HG03571 (cell line): ENCODE data around the gene GRK1.
"Not testable (repeated sequence)": the region's sequence is repeated elsewhere in the genome, so short reads cannot be mapped to it uniquely, and the experiment has no call there.

Source experiments
- ATAC-seq: cut with Tn5 transposase; IDR thresholded peaks from one replicate; pipeline ENCODE4 v1.9.1; 2021; ENCODE audit not compliant: unreplicated experiment

The GRK1 gene

DNA sequence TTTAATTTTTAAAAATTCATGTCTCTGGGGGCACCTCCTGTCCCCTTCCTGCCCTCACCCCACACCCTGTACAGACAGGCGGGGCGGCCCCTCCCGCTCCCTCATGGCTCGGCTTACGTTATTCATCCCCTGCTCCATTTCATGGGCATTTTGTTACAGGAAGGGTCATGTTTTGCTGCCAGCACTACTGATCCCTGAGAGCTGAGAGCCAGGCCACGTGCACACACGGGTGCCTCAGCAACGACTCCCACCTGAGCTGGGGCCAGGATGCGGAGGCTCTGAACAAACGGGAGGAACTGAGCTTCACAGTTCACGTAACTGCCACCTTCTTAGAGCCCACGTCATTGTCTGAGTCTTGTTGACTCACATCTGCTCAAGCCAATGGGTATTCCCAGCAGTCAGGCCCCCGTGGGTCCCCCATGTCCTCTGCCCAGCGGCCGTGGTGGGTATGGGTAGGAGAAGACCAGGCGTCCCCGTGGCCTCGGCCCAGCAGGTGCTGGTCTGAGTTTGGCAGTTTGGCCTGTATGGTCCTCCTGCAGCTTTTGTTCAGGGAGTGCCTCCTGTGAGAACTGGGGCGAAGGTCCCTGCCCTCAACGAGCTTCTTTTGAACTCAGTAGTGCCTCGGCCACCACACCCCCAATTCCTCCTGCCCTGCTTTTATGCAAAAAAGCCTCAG lies 75.6 kb downstream of the GRK1 start:
- no peak for ATAC-seq

DNA sequence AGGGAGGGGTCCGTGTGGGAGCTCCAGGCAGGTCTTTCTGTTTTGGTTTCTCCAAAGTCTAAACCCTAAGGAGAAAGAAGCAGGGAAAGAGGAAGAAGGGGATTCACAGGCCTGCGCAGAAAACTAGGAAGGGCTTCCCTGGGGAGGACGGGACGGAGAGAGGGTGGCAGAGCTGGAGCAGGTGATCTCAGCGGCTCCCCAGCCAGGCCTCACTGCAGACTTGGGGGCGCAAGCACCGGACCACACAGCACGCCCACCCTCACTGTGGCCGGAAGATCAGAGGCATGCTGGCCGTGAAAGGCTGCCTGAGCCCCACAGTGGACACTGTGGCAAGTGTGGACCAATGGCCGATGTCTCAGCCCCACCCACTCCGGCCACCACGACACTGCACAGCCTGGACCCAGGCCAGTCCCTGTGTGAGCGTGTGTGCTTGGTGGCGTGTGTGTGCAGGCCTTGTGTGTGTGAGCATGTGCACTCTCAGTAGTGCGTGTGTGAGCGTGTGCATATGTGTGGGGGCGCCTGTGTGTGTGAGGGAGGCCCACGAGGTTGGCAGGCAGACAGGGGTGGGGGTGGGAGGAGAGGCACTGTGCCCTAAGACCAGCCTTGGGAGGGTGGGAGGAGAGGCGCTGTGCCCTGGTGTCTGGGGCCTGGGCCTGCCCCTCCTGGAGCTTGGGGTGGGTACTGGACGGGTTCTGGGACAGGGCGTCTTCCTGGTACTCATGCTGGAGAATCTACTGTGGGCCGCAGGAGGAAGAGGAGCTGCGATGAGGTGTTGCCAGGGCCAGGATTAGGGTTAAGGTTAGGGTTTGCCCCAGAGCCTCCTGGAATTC lies 76.6 kb downstream of the GRK1 start:
- ATAC-seq, result no peak

DNA sequence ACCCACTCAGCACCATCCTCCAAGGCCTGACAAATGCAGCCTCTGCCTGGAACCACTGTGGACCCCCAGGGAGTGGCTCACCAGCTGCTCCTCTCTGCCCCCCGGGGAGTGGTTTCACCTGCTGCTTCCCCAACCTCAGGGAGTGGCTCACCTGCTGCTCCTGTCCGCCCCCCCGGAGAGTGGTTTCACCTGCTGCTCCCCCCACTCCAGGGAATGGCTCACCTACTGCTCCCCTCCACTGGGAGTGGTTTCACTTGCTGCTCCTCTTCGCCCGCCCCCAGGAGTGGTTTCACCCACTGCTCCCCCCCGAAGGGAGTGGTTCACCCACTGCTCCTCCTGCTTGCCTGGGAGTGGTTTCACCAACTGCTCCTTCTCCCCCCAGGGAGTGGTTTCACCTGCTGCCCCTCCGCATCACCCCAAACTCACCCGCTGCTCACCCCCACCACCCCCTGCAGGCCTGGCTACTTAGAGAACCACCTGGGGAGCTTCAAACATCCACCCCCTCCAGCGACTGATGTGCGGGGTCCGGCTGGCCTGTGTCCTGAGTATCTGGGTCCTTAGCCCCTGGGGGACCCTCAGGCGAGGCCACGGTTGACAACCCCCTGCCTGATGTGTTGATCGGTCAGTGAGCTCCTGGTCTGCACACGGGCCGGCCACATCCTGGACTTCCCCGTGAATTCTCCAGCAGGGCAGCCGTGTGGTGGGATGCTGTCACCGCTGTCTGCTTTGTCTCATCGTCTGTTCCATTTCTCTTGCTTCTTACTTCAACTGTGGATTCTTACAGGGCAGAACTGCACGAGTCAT lies 77.4 kb downstream of the GRK1 start:
- ATAC-seq, result no peak

DNA sequence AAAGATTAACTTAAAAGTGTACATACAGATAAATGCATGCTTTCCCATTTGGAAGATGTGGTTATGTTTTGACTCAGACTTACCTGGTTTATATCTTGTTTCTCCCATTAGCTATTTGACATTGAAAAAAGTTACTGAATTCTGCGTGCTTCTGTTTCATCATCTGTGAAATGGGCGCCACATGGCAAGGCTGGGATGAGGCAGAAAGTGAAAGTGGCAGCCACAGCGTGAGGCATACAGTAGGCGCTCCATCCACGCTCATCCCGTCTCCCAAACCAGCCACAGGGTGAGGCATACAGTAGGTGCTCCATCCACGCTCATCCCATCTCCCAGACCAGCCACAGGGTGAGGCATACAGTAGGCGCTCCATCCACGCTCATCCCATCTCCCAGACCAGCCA lies 78.0 kb downstream of the GRK1 start:
- ATAC-seq, result no peak

DNA sequence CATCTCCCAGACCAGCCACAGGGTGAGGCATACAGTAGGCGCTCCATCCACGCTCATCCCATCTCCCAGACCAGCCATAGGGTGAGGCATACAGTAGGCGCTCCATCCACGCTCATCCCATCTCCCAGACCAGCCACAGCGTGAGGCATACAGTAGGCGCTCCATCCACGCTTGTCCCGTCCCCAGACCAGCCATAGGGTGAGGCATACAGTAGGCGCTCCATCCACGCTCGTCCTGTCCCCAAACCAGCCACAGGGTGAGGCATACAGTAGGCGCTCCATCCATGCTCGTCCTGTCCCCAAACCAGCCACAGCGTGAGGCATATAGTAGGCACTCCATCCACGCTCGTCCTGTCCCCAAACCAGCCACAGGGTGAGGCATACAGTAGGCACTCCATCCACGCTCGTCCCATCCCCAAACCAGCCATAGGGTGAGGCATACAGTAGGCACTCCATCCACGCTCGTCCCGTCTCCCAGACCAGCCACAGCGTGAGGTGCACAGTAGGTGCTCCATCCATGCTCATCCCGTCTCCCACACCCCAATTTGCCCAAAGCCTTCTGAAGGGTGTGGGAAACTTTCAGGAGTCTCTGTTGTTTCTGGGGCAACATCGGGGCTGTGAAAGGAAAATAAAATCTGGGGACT lies 78.6 kb downstream of the GRK1 start:
- ATAC-seq, result not testable (repeated sequence)

DNA sequence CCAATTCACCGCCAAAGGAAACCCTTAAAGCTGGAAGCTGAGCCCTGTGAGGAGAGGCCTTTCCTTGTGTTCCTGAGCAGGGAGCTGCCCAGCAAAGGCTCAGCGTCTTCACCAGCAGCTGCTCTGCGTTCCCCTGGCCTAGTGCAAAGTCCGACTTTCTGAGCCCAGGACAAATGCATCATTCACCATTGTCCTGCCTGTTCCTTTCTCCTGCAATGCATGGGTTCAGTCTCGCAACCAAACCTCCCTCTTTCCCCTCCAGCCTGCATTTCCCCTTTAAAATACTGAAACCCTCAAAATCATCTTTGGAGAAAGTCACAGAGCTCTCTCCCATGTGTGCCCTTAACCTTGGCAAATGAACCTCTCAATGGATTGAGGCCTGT lies 79.1 kb downstream of the GRK1 start:
- ATAC-seq, result no peak

DNA sequence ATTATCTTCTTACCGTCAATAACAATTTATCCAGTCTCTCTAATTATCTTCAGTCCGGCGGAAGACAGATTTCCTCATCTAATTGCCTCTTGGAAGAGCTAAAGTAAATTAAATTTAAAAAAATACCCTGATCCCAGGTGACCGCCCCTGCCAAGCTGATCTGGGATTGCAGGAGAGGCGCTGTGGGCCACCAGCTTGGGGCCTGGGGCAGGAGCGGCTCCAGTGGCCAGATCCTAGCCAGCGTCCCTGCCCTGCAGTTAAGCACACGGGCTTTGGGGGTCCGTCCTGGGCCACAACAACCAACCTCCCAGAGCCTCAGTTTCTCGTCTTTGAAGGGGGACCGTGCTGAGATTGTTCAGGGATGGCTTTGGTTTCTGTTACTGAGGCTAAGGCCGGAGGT lies 79.7 kb downstream of the GRK1 start:
- no peak for ATAC-seq

DNA sequence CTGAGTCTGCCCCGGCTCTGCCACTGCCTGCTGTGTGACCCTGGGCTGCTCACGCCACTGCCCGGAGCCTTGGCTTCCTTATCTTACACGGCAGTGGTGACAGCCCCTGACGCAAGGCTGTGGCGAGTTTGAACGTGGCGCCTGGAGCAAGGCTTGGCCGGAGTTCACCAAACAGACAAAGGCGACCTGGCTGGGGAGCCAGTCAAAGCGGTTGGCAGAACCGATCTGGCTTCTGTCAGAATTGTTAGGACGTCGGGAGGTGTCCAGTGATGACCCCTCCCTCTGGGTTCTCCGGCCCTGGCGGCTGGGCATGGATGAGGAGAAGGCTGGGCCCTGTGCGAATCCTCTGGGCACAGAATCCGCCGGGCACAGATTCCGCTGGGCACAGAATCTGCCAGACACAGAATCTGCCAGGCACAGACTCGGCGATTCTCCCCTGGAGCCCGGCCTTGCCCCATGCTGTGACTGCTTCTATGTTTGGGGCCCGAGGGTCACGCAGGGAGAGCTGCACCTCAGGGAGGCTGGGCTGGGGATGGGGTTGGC lies 80.3 kb downstream of the GRK1 start:
- ATAC-seq, result no peak

DNA sequence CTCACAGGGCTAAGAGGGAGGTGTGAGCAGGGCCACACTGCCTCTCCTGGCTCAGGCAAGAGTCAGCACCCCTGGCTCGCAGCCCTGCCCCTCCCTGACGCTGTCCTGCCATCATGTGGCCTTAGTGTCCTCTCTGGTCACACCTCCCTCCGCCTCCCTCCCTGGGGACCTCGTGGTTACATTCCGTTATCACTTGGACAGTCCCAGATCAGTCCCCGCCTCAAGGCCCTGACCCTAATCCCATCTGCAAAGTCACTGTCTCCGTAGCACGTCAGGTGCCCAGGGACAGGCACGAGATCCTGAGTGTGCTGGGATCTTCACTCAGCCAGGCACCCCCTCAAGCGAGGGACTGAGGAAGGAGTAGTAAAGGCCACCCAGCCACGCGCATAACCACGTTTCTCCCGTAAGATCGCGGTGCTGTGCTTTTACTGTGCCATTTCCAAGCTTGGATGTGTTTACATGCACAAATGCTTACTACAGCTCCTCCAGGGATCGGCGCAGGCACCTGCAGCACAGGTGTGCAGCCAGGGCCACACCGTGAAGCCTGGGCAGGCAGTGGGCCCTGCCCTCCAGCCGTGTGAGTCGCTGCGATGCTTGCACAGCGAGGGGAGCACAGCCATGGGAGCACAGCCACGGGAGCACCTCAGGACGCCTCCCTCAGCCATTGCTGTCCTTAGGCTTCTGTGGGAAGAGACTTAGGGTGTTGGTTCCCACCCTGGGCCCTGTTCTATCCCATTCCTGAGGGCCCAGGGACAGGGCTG lies 81.3 kb downstream of the GRK1 start:
- ATAC-seq, result no peak

DNA sequence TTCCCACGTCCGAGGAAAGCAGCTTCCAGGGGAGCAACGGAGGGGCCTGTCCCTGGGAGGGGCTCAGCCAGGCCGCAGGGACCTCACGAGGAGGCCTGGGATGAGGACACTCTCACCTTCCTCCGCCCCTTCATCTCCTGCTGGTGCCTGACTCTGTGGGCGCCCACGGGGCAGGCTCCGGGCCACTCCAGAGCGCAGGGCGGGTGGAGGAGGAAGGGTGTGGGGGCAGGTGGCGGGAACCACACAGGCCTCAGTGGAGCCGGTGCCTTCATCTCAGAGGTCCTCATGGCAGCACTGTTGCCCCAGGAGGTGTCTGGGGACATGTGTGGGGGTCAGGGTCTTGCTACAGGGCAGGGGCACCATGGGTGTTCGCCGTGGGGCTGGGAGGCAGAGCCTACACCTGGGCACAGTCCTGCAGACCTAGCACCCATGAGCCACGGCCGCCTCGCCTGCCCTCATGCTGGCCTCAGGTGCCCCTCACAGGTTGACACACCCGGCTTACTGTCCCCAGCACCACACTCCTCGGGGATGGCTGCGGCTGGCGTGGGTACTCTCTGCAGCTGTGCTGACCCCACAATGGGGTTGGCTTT lies 81.9 kb downstream of the GRK1 start:
- ATAC-seq, result no peak

DNA sequence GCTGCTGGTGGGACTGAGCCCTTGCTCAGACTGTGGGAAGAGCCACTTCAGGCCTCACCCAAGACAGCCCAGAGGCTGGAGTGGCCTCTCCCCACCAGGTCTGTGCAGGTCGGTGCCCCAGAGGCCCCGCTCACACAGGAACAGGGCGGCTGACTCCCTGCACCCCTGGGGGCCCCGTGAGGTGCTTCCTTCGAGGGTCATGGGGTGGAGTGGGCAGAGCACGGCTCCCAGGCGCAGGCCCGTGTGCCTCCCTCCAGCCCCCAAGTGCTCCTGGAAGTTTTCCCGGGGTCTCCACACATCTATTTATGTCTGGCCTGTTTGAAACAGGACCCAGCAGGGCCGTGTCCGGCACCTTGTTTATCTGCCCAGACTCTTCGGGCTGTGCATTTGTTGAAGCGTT lies 82.5 kb downstream of the GRK1 start:
- ATAC-seq, result no peak

DNA sequence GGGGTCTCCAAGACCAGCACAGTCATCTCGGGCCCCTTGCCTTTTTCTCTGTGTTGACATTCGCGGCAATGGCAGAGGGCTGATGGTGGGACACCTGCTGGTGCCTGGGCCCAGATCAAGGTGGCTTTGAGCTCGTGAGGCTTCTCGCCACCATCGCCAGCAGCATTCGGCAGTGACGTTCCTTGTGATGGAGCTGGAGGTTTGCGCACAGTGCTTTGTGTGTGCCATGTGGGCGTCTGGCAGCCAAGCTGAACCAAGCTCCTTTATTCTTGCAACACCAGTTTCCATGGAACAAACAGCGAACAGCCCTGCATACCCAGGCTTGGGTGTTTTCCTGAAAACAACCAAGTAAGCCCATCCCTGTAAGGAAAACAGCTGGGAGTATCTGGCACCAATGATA lies 82.9 kb downstream of the GRK1 start:
- ATAC-seq, result no peak

DNA sequence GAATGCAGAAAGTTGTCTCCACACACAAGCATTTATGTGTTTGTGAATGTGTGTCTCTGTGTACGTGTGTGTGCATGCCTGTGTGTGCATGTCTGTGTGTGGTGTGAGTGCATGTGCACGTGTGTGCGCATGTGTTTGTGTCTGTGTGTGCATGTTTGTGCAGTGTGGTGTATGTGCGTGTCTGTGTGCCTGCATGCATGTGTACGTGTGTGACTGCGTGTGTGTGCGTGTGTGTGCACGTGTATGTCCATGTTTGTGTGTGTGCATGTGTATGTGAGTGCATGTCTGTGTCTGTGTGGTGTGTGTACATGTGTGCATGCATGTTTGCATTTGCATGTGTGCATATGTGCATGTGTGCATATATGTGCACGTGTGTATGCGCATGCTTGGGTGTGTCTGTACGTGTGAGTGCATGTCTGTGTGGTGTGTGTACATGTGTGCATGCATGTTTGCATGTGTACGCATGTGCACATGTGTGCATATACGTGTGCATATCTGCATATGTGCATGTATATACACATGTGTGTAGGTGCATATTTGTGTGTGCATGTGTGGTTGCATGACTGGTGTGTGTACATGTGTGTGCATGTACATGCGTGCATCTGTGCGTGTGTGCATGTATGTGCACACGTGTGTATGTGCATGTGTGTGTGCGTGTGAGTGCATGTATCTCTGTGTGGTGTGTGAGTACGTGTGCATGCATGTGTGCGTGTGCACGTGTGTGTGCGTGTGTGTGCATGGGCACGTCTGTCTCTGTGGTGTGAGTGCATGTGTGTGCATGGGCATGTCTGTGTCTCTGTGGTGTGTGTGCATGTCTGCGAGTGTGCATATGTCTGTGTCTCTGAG lies 83.8 kb downstream of the GRK1 start:
- ATAC-seq, result no peak

DNA sequence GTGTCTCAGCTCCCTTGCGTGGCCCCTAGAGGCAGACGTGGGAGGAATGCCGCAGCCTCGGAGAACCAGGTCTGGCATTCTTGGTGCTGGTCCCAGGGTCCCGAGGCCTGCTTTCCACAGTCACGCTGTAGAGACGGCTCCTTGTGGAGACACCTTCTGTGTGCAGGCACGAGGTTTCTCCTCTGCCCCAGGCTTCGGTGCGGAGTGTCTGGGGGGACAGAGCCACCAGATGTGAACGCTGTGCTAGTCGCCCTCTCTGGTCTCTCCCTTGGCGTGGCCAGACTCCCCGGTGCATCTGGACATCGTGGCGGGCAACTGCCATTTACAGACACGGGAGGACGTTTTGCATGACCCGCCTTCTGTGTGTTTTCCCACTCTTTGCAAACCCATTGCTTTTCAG lies 84.5 kb downstream of the GRK1 start:
- no peak for ATAC-seq

DNA sequence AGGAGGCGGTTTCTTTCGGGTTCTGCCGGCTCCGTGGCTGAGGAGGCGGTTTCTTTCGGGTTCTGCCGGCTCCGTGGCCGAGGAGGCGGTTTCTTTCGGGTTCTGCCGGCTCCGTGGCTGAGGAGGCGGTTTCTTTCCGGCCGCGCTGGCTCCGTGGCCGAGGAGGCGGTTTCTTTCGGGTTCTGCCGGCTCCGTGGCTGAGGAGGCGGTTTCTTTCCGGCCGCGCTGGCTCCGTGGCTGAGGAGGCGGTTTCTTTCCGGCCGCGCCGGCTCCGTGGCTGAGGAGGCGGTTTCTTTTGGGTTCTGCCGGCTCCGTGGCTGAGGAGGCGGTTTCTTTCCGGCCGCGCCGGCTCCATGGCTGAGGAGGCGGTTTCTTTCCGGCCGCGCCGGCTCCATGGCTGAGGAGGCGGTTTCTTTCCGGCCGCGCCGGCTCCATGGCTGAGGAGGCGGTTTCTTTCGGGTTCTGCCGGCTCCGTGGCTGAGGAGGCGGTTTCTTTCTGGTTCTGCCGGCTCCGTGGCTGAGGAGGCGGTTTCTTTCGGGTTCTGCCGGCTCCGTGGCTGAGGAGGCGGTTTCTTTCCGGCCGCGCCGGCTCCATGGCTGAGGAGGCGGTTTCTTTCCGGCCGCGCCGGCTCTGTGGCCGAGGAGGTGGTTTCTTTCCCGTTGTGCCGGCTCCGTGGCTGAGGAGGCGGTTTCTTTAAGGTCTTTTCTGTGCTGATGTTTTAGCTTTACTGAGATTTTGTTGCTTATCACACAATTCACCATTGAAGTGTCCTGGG lies 85.4 kb downstream of the GRK1 start:
- ATAC-seq, result not testable (repeated sequence)

DNA sequence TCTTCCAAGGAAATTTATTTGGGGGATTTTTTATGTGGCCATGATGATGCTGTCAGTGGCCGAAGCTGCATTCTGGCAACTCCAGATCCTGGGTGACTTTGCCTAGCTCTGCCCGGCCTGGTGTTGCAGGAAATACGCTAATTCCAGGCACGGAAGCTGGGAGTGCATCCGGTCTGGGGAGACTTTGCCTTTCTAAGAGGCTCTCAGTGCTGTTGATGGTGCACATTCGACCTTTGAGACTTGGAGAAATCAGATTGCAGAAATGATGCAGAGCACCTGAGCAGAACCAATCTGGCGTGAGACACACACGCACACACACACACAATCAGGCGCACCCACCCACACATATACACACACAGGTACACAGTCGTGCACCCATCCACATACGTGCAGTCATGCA lies 86.2 kb downstream of the GRK1 start:
- no peak for ATAC-seq

DNA sequence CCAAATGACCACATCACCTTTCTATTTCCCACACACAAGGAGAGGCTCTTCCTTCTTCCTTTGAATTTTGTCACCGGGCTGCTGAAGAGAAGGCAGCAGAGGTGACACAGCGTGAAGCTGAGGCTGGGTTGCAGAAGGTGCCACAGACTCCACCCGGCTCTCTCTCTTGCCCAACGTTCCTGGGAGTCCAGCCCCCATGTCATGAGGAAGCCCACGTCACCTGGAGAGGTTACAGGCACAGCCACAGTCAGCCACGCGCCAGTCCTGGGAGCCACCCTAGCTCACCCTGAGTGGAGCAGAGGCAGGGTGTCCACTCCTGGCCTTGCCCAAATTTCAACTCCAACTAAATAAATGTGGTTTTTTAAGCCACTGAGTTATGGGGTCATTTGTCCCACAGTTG lies 87.2 kb downstream of the GRK1 start:
- no peak for ATAC-seq

DNA sequence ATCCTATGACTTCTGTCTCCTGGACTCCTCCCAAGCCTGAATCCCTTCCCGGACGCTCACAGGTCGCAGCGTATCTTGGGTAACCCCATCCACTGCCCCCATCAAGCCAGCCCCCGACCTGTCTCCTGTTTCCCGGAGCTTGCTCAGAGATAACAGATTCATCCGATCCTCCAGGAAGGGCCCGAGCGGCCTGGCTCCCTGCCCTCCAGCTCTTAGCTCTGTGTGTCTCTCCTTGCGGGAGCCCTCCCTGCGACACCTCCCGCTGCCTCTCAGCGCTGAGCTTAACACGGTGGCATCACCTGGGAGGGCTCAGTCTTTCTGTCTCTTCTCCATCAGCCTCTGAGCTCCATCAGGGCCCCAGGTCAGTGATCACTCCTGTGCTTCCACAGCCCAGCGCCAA lies 87.7 kb downstream of the GRK1 start:
- ATAC-seq, result no peak
